ENCODE data around the gene MYLK.

The MYLK gene

GRCh38 chr3:123862152-123862551 lies 22.0 kb downstream of the MYLK start:
- TF ChIP-seq JUND (IDR thresholded peaks at IDR 0.05; ENCODE audit: low read depth): no peak
- in situ Hi-C loops (cut with HindIII; ENCODE audit: low pct_unique_long_range_greater_than_20kb, low sequenced_read_pairs): no loop called here
- DNase-seq (ENCODE audit: low read depth in 1 of 2, low spot score in 1 of 2): no peak

GRCh38 chr3:123861081-123861836 lies 22.9 kb downstream of the MYLK start:
- in situ Hi-C loops (cut with HindIII; ENCODE audit: low pct_unique_long_range_greater_than_20kb, low sequenced_read_pairs): no loop called here
- TF ChIP-seq JUND (IDR thresholded peaks at IDR 0.05; ENCODE audit: low read depth): no peak
- no peak for DNase-seq (ENCODE audit: low read depth in 1 of 2, low spot score in 1 of 2)

- in situ Hi-C loops (cut with HindIII; ENCODE audit: low pct_unique_long_range_greater_than_20kb, low sequenced_read_pairs): no loop called here
- no peak for TF ChIP-seq JUND (IDR thresholded peaks at IDR 0.05; ENCODE audit: low read depth)
- no peak for DNase-seq (ENCODE audit: low read depth in 1 of 2, low spot score in 1 of 2)
These were observed 25.0 kb downstream of the MYLK start for GRCh38 chr3:123859177-123859576.

- TF ChIP-seq JUND (IDR thresholded peaks at IDR 0.05; ENCODE audit: low read depth): no peak
These were observed 29.2 kb downstream of the MYLK start for GRCh38 chr3:123854905-123855304.

GRCh38 chr3:123853686-123854372 lies 30.3 kb downstream of the MYLK start:
- in situ Hi-C loops (cut with HindIII; ENCODE audit: low pct_unique_long_range_greater_than_20kb, low sequenced_read_pairs): no loop called here
- TF ChIP-seq JUND (IDR thresholded peaks at IDR 0.05; ENCODE audit: low read depth): no peak
- no peak for DNase-seq (ENCODE audit: low read depth in 1 of 2, low spot score in 1 of 2)

More at GRCh38 chr3:123854905-123855304, 29.2 kb downstream of the MYLK start:
- no peak for DNase-seq (ENCODE audit: low read depth in 1 of 2, low spot score in 1 of 2)
- in situ Hi-C loops (cut with HindIII; ENCODE audit: low pct_unique_long_range_greater_than_20kb, low sequenced_read_pairs): no loop called here

GRCh38 chr3:123847209-123847608 lies 36.9 kb downstream of the MYLK start:
- DNase-seq (ENCODE audit: low read depth in 1 of 2, low spot score in 1 of 2): no peak
- in situ Hi-C loops (cut with HindIII; ENCODE audit: low pct_unique_long_range_greater_than_20kb, low sequenced_read_pairs): no loop called here
- no peak for TF ChIP-seq JUND (IDR thresholded peaks at IDR 0.05; ENCODE audit: low read depth)

GRCh38 chr3:123843668-123844067 lies 40.5 kb downstream of the MYLK start:
- no peak for DNase-seq (ENCODE audit: low read depth in 1 of 2, low spot score in 1 of 2)
- no peak for TF ChIP-seq JUND (IDR thresholded peaks at IDR 0.05; ENCODE audit: low read depth)
- in situ Hi-C loops (cut with HindIII; ENCODE audit: low pct_unique_long_range_greater_than_20kb, low sequenced_read_pairs): no loop called here

- no peak for DNase-seq (ENCODE audit: low read depth in 1 of 2, low spot score in 1 of 2)
- in situ Hi-C loops (cut with HindIII; ENCODE audit: low pct_unique_long_range_greater_than_20kb, low sequenced_read_pairs): no loop called here
- no peak for TF ChIP-seq JUND (IDR thresholded peaks at IDR 0.05; ENCODE audit: low read depth)
These were observed 41.4 kb downstream of the MYLK start for GRCh38 chr3:123842711-123843110.

- no peak for TF ChIP-seq JUND (IDR thresholded peaks at IDR 0.05; ENCODE audit: low read depth)
- in situ Hi-C loops (cut with HindIII; ENCODE audit: low pct_unique_long_range_greater_than_20kb, low sequenced_read_pairs): no loop called here
- no peak for DNase-seq (ENCODE audit: low read depth in 1 of 2, low spot score in 1 of 2)
These were observed 42.5 kb downstream of the MYLK start for GRCh38 chr3:123841476-123842238.

- no peak for DNase-seq (ENCODE audit: low read depth in 1 of 2, low spot score in 1 of 2)
- no peak for TF ChIP-seq JUND (IDR thresholded peaks at IDR 0.05; ENCODE audit: low read depth)
- in situ Hi-C loops (cut with HindIII; ENCODE audit: low pct_unique_long_range_greater_than_20kb, low sequenced_read_pairs): no loop called here
These were observed 43.2 kb downstream of the MYLK start for GRCh38 chr3:123840961-123841360.

- TF ChIP-seq JUND (IDR thresholded peaks at IDR 0.05; ENCODE audit: low read depth): no peak
- in situ Hi-C loops (cut with HindIII; ENCODE audit: low pct_unique_long_range_greater_than_20kb, low sequenced_read_pairs): no loop called here
- no peak for DNase-seq (ENCODE audit: low read depth in 1 of 2, low spot score in 1 of 2)
These were observed 46.3 kb downstream of the MYLK start for GRCh38 chr3:123837858-123838257.

GRCh38 chr3:123834631-123835030 lies 49.5 kb downstream of the MYLK start:
- no peak for TF ChIP-seq JUND (IDR thresholded peaks at IDR 0.05; ENCODE audit: low read depth)
- in situ Hi-C loops (cut with HindIII; ENCODE audit: low pct_unique_long_range_greater_than_20kb, low sequenced_read_pairs): no loop called here
- no peak for DNase-seq (ENCODE audit: low read depth in 1 of 2, low spot score in 1 of 2)

GRCh38 chr3:123833398-123833785 lies 50.7 kb downstream of the MYLK start:
- in situ Hi-C loops (cut with HindIII; ENCODE audit: low pct_unique_long_range_greater_than_20kb, low sequenced_read_pairs): no loop called here
- no peak for TF ChIP-seq JUND (IDR thresholded peaks at IDR 0.05; ENCODE audit: low read depth)
- DNase-seq (ENCODE audit: low read depth in 1 of 2, low spot score in 1 of 2): no peak

Measured in T47D (cell line).